HepG2 (cell line): ENCODE measurements around the gene SERPINB6. TPM values are rescaled to one million over a fixed set of nuclear protein-coding genes. Genes with fewer than 3 reads are reported as not detected.

Experiments
- ATAC-seq: fragments of 200-7000 bp; cut with Tn5 transposase; 3 replicates; pipeline ENCODE4 v1.9.1; 2020; ENCODE audit warnings: mild to moderate bottlenecking, moderate library complexity
- BruUV-seq: library from RNA; stranded (reverse); fragments of 400-500 nt; replicated peaks from 2 replicates; lab custom pipeline; 2021; lab: Mats Ljungman, UMichigan
- CTCF ChIA-PET: fragments of 300-600 bp; formaldehyde crosslinking; extraction: SDS; loops from one replicate; lab custom pipeline; 2021; ENCODE audit warnings: low total read pairs, inconsistent platforms, low intra/inter-chr PET ratio; lab: Yijun Ruan, JAX
- POLR2A ChIA-PET: fragments of 350-600 bp; sonication (Branson Sonifier 250); formaldehyde crosslinking; loops from one replicate; lab custom pipeline; 2020; ENCODE audit warnings: antibody characterized with exemption, inconsistent platforms; lab: Yijun Ruan, JAX
- DNase-seq: peaks from one replicate; pipeline ENCODE4 v3.0.0-alpha.2; 2015; ENCODE audit warnings: low spot score
- FAIRE-seq: peaks from 3 replicates; lab custom pipeline; 2011; peaks lifted over from hg19 to GRCh38; lab: Jason Lieb, UNC
- H2AFZ ChIP-seq: one replicate; pipeline ENCODE4 v1.6.1; 2011; ENCODE audit warnings: low read length, inconsistent platforms
- H3K27ac ChIP-seq: fragments of 300-600 bp; 3 replicates; pipeline ENCODE4 v1.8.0; 2011; ENCODE audit warnings: mixed run types, mild to moderate bottlenecking, mixed read lengths, low read length, inconsistent platforms; ENCODE audit not compliant: insufficient read depth; ENCODE audit errors: extremely low read length
- H3K27me3 ChIP-seq, 2 experiments: fragments of 200-600 bp in 1 of 2; 2 replicates in 1 of 2; 3 replicates in 1 of 2; pipeline versions ENCODE4 v1.6.0 to v1.8.0; 2011; ENCODE audit warnings: low read length in 2 of 2, mild to moderate bottlenecking in 2 of 2, moderate library complexity in 2 of 2, inconsistent platforms in 1 of 2; ENCODE audit not compliant: insufficient read depth in 2 of 2, control insufficient read depth in 1 of 2
- H3K36me3 ChIP-seq, 2 experiments: fragments of 200-600 bp in 1 of 2; replicated peaks in 1 of 2; 2 replicates in 1 of 2; 3 replicates in 1 of 2; pipeline versions ENCODE4 v1.5.1 to v1.8.0; 2011; ENCODE audit warnings: low read length in 2 of 2, inconsistent platforms in 1 of 2; ENCODE audit not compliant: insufficient read depth in 2 of 2, control insufficient read depth in 1 of 2
- H3K4me1 ChIP-seq: 2 replicates; pipeline ENCODE4 v1.5.1; 2012; ENCODE audit warnings: low read length, inconsistent platforms; ENCODE audit not compliant: insufficient read depth
- H3K4me2 ChIP-seq: 2 replicates; pipeline ENCODE4 v1.6.0; 2011; ENCODE audit warnings: low read depth, low read length, inconsistent platforms
- H3K4me3 ChIP-seq, 3 experiments: fragments of 200-600 bp in 1 of 3; sonication (generic), shearing (Covaris generic) in 1 of 3; replicated peaks in 1 of 3; 2 replicates each; pipeline ENCODE4 v1.5.1; 2011 to 2016; ENCODE audit warnings: low read length in 3 of 3, inconsistent platforms in 2 of 3, low read depth in 2 of 3, mild to moderate bottlenecking in 2 of 3, control low read depth in 1 of 3, mixed read lengths in 1 of 3; ENCODE audit not compliant: insufficient read depth in 1 of 3
- H3K79me2 ChIP-seq: one replicate; pipeline ENCODE4 v1.6.1; 2011; ENCODE audit warnings: low read length, inconsistent platforms; ENCODE audit not compliant: insufficient read depth
- H3K9ac ChIP-seq: 2 replicates; pipeline ENCODE4 v1.6.0; 2011; ENCODE audit warnings: mild to moderate bottlenecking, low read depth, low read length, inconsistent platforms; ENCODE audit not compliant: insufficient read depth
- H3K9me3 ChIP-seq: 2 replicates; pipeline ENCODE4 v1.5.1; 2012; ENCODE audit warnings: mild to moderate bottlenecking, low read length
- H4K20me1 ChIP-seq: 2 replicates; pipeline ENCODE4 v1.6.0; 2011; ENCODE audit warnings: inconsistent platforms, mild to moderate bottlenecking, low read length, moderate library complexity; ENCODE audit not compliant: insufficient read depth
- CBFB ChIP-seq: sonication (generic); formaldehyde crosslinking; IDR thresholded peaks from 2 replicates; pipeline ENCODE4 v1.4.0; 2020; ENCODE audit warnings: missing genetic modification reagents
- KAT2B ChIP-seq: fragments of 150-350 bp; IDR thresholded peaks from 2 replicates; pipeline ENCODE4 v1.6.1; 2014; ENCODE audit warnings: low read depth, low read length, borderline replicate concordance
- RARG ChIP-seq: sonication (generic); formaldehyde crosslinking; IDR thresholded peaks from 2 replicates; pipeline ENCODE4 v1.4.0; 2020; ENCODE audit warnings: low read depth, mild to moderate bottlenecking, missing genetic modification reagents
- RNF2 ChIP-seq: fragments of 450-650 bp; conservative IDR thresholded peaks from 2 replicates; pipeline ENCODE4 v1.6.1; 2016; ENCODE audit warnings: low read depth
- SIN3A ChIP-seq: IDR thresholded peaks from 2 replicates; pipeline ENCODE4 v1.6.1; 2011; ENCODE audit warnings: low read depth, mild to moderate bottlenecking, control low read depth, low read length, borderline replicate concordance
- THYN1 ChIP-seq: sonication (generic); formaldehyde crosslinking; IDR thresholded peaks from 2 replicates; pipeline ENCODE4 v1.8.1; 2023; ENCODE audit warnings: low read depth, mild to moderate bottlenecking, moderate library complexity, missing genetic modification reagents, borderline replicate concordance
- USF2 ChIP-seq, 2 experiments: sonication (generic) in 1 of 2; formaldehyde crosslinking in 1 of 2; IDR thresholded peaks; 2 replicates each; pipeline versions ENCODE4 v1.5.1 to v1.6.1; 2011 to 2020; ENCODE audit warnings: borderline replicate concordance in 1 of 2, low read depth in 1 of 2, low read length in 1 of 2, mild to moderate bottlenecking in 1 of 2, missing genetic modification reagents in 1 of 2, moderate library complexity in 1 of 2
- ZNF138 ChIP-seq: sonication (generic); formaldehyde crosslinking; IDR thresholded peaks from 2 replicates; pipeline ENCODE4 v1.5.0; 2020; ENCODE audit warnings: mild to moderate bottlenecking, low read depth, missing genetic modification reagents
- ZNF318 ChIP-seq: sonication (generic); formaldehyde crosslinking; IDR thresholded peaks from 2 replicates; pipeline ENCODE4 v1.4.0; 2020; ENCODE audit warnings: mild to moderate bottlenecking, missing genetic modification reagents
- WGBS: methylation state at CpG from one replicate; pipeline ENCODE4 v1.1.6; 2017; ENCODE audit warnings: low lambda C conversion rate; 5-methylcytosine and 5-hydroxymethylcytosine counted together
- in situ Hi-C: cut with HindIII; loops from 2 replicates; pipeline ENCODE4 v1.10.0; 2017; ENCODE audit warnings: low pct_unique_long_range_greater_than_20kb; ENCODE audit not compliant: extremely low pct_ligation_motif_present
- intact Hi-C: fragments of 100-400 bp; cut with micrococcal nuclease; formaldehyde crosslinking; loops from one replicate; pipeline ENCODE4 v1.10.0; 2022; ENCODE audit not compliant: unreplicated experiment
- polyA plus RNA-seq, 8 experiments: library from polyadenylated mRNA; depleted of rRNA in 3 of 8; stranded (reverse) in 7 of 8; unstranded in 1 of 8; fragments of >200 nt; fragmentation: Illumina TruSeq in 4 of 8; extraction: Trizol in 4 of 8; gene quantifications; 2 replicates each; pipeline versions ENCODE4 v1.2.1 to v1.2.3, GENCODE V29; 2011 to 2016; ENCODE audit warnings: low read depth in 4 of 8, missing spikeins in 1 of 8, mixed read lengths in 1 of 8; ENCODE audit not compliant: insufficient read depth in 1 of 8
- total RNA-seq, 5 experiments: library from RNA; depleted of rRNA; stranded (reverse); fragments of >200 nt; fragmentation: Illumina TruSeq; extraction: Trizol; gene quantifications; 2 replicates each; pipeline ENCODE4 v1.2.3, GENCODE V29; 2016; ENCODE audit warnings: low read depth in 1 of 5

SERPINB6 gene
- total and polyA plus RNA-seq, 2 of the 13 experiments (the other 11 are each of a cell fraction or from before 2014, with no cell fraction given) = 38.2 to 61.3 TPM

- TF ChIP-seq KAT2B (no peak), RNF2 (no peak), RARG (CRISPR knock-in tag) (no peak), CBFB (CRISPR knock-in tag) (no peak), ZNF138 (CRISPR knock-in tag) (no peak), THYN1 (CRISPR knock-in tag) (no peak)
These were observed 21.8 kb downstream of the SERPINB6 start (continued) for GRCh38 chr6:2949536-2950083.

- 86% methylated on average over 12 of the region's 12 CpGs for WGBS
- H4K20me1 ChIP-seq = no peaks in the 10 kb centered on the region
- no TSS peak for BruUV-seq
- ChIA-PET POLR2A (no interaction called here), CTCF (no interaction called here)
- in situ Hi-C loops = no loop called here
- H3K36me3 ChIP-seq = peaks cover 1 to 5% of the 10 kb centered on the region in 2 experiments; a peak in 2 of 5 replicates
- no peak overlapping the region for H3K27ac ChIP-seq
- H3K27me3 ChIP-seq = no peaks in the 10 kb centered on the region
- H3K4me2 ChIP-seq = no peak overlapping the region
- ATAC-seq (no peak), FAIRE-seq (no peak), DNase-seq (no peak)
- peaks cover 17% of the 10 kb centered on the region for H3K4me1 ChIP-seq
- no peaks in the 10 kb centered on the region for H3K9me3 ChIP-seq
- H2AFZ ChIP-seq = no peak overlapping the region
- intact Hi-C loops = no loop called here
- no peak overlapping the region for H3K9ac ChIP-seq
- H3K79me2 ChIP-seq = no peaks in the 10 kb centered on the region
- H3K4me3 ChIP-seq = no peak overlapping the region
- TF ChIP-seq SIN3A (no peak), ZNF318 (CRISPR knock-in tag) (no peak), USF2 (IDR thresholded peaks at IDR 0.05; ENCODE audit: low read depth, low read length) (no peak), USF2 (CRISPR knock-in tag; IDR thresholded peaks at IDR 0.05; ENCODE audit: borderline replicate concordance) (no peak)
These were observed 22.2 kb downstream of the SERPINB6 start for GRCh38 chr6:2949121-2949520.
